Activated CD4-positive, alpha-beta memory T cell treated with anti-CD3 and anti-CD28 coated beads, Interleukin-2, amount 10 ng/mL, durations not matched to agents 7 days and 5 days (primary cell): ENCODE measurements around the gene DAPK3. TPM values are rescaled to one million over a fixed set of nuclear protein-coding genes. Genes with fewer than 3 reads are reported as not detected.
"Not testable (repeated sequence)": the region's sequence is repeated elsewhere in the genome, so short reads cannot be mapped to it uniquely, and the experiment has no call there.

Source experiments
- CTCF ChIA-PET: fragments of 350-600 bp; sonication (Branson Sonifier 250); formaldehyde crosslinking; loops from one replicate; lab custom pipeline; 2021; ENCODE audit warnings: antibody characterized with exemption, inconsistent platforms; lab: Charles Lee
- POLR2A ChIA-PET: fragments of 350-600 bp; sonication (Branson Sonifier 250); formaldehyde crosslinking; loops from one replicate; lab custom pipeline; 2021; ENCODE audit warnings: antibody characterized with exemption; lab: Charles Lee
- DNase-seq: peaks from one replicate; pipeline ENCODE4 v3.0.0-alpha.2; 2020
- H3K27ac Mint-ChIP-seq: one replicate; pipeline ENCODE4 v1.8.0; 2021; ENCODE audit warnings: mild to moderate bottlenecking, mixed read lengths
- H3K27me3 Mint-ChIP-seq: one replicate; pipeline ENCODE4 v1.8.0; 2021; ENCODE audit warnings: mixed read lengths
- H3K36me3 Mint-ChIP-seq: one replicate; pipeline ENCODE4 v1.8.0; 2021; ENCODE audit warnings: low read depth, mixed read lengths
- H3K4me1 Mint-ChIP-seq: one replicate; pipeline ENCODE4 v1.8.0; 2021; ENCODE audit warnings: mixed read lengths
- H3K4me3 Mint-ChIP-seq: one replicate; pipeline ENCODE4 v1.8.0; 2021; ENCODE audit warnings: mild to moderate bottlenecking, mixed read lengths
- H3K9me3 Mint-ChIP-seq: one replicate; pipeline ENCODE4 v1.8.0; 2021; ENCODE audit warnings: mixed read lengths
- total RNA-seq, 2 experiments: library from RNA; stranded (reverse); gene quantifications; one replicate each; pipeline ENCODE4 v1.2.3, GENCODE V29; 2021

The DAPK3 gene
- total RNA-seq, 2 experiments from 2014 or later = 41.3 to 42.7 TPM

DNA sequence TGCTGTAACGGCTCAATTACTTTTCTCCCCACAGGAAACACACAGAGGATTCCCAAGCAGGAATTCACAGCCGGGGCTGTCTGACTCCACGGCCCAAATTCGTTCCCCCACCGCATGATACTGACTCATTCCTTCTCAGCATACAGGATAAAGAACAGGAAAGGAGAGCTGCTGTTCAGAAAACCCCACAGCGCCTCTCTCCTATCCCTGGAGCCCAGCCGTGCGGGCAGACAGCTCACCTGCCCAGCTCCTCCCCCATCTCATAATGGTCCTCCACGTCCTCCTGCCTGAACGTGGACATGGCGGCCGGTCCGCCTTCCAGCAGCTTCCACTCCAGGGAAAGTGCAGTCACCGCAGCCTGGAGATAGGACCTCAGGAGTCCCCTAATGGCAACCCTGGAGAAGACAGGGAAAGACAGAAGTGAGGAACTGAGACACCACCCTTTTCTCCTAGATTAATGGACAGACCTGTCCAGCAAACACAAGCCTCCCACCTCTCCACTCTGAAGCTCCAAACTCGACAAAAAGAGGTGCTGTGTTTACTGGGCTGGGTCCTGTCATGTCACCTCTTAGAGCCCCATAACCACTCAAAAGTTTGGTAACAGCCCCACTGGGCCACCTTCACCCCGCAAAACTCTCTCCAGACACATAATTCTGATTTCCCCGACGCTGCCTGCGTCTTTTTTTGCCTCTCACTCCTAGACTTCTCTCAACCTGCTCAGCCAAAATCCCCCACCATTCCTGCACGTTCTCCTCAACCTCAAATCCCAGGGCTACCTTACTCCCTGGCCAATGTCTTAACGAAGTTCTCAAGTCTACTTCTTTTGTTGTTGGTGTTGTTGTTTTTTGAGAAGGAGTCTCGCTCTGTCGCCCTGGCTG is 1.2 kb downstream of the DAPK3 start:
- POLR2A ChIA-PET = interaction anchor here (0.6 to 5.4 kb wide), 2 partner anchors 13 to 55 kb away, joined by 3 to 122 read pairs; partner anchors contain the start of gene EEF2
- H3K9me3 Mint-ChIP-seq = no peaks in the 10 kb centered on the region
- peak overlapping the region; percentile 90 for H3K4me3 Mint-ChIP-seq
- CTCF ChIA-PET = interaction anchor here (0.6 to 1.8 kb wide), 3 partner anchors 9 to 18 kb away, joined by 3 to 6 read pairs (median 4); partner anchors contain the start of gene EEF2
- no peaks in the 10 kb centered on the region for H3K27me3 Mint-ChIP-seq
- DNase-seq = no peak
- H3K36me3 Mint-ChIP-seq = peaks cover 32% of the 10 kb centered on the region
- peaks cover 29% of the 10 kb centered on the region for H3K4me1 Mint-ChIP-seq
- peak overlapping the region; percentile 77 for H3K27ac Mint-ChIP-seq

DNA sequence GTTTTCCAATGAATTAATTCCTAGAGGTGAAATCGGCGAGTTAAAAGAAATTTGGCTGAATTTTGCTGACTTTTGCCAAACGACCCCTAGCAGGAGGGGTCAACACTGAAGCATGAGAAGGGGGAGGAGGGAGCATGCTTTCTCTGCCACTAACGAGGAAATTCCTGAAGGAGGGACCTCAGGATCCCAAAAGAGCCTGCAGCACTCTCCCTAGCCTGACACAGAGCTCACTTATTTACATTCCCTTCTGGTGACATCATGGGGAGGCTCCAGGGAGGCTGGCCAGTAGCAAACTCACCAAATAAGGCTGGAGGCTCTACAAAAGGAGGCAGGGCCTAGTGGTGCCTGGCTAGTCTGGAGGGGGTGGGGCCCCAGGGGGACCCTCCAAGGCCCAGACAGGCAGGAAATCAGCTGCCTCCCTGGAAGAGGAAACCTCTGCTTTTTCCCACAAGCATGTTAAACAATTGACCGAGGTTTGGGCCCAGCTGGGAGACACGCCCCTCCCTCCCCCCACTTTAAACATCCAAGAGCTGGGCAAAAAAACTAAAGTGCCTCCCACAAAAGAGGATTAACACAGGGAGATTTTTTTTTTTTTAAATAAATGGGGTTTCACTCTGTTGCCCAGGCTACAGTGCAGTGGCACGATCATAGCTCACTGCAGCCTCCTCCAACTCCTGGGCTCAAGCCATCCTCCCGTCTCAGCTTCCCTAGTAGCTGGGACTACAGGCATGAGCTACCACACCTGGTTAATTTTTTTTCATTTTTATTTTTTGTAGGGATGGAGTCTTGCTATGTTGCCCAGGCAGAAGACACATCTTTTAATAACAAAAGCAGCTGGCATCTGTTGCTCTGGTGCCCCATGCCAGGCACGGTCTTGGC is 2.1 kb downstream of the DAPK3 start:
- Mint-ChIP-seq H3K9me3 (no peaks in the 10 kb centered on the region), H3K4me1 (peaks cover 29% of the 10 kb centered on the region), H3K36me3 (peaks cover 34% of the 10 kb centered on the region), H3K4me3 (no peak overlapping the region), H3K27me3 (no peaks in the 10 kb centered on the region), H3K27ac (no peak overlapping the region)
- no peak for DNase-seq
- ChIA-PET POLR2A (interaction anchor here (0.6 to 5.4 kb wide), 2 partner anchors 13 to 54 kb away, joined by 3 to 122 read pairs; partner anchors contain the start of gene EEF2), CTCF (interaction anchor here (1.0 to 1.8 kb wide), 2 partner anchors 17 to 19 kb away, joined by 4 to 6 read pairs; partner anchors contain the start of gene EEF2)

DNA sequence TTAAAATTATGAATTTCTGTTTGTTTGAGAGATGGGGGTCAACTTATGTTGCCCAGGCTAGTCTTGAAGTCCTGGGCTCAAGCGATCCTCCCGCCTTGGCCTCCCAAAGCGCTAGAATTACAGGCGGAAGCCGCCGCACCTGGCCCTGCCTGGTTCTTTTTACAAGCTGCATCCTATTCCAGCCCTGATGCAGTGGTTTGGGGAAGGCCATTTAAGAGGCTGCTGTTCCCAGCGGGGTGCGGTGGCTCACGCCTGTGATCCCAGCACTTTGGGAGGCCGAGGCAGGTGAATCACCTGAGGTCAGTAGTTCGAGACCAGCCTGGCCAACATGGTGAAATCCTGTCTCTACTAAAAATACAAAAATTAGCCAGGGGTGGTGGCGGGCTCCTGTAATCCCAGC is 2.9 kb downstream of the DAPK3 start:
- peaks cover 29% of the 10 kb centered on the region for H3K4me1 Mint-ChIP-seq
- not testable (repeated sequence) for H3K4me3 Mint-ChIP-seq, H3K27me3 Mint-ChIP-seq, H3K27ac Mint-ChIP-seq, H3K9me3 Mint-ChIP-seq, DNase-seq
- ChIA-PET POLR2A (interaction anchor here (5.4 kb wide), 1 partner anchor 14 kb away, joined by 122 read pairs; the partner anchor contains the start of gene EEF2), CTCF (interaction anchor here (1.8 kb wide), 1 partner anchor 20 kb away, joined by 6 read pairs; no protein-coding TSS in a partner anchor)
- peaks cover 34% of the 10 kb centered on the region for H3K36me3 Mint-ChIP-seq

DNA sequence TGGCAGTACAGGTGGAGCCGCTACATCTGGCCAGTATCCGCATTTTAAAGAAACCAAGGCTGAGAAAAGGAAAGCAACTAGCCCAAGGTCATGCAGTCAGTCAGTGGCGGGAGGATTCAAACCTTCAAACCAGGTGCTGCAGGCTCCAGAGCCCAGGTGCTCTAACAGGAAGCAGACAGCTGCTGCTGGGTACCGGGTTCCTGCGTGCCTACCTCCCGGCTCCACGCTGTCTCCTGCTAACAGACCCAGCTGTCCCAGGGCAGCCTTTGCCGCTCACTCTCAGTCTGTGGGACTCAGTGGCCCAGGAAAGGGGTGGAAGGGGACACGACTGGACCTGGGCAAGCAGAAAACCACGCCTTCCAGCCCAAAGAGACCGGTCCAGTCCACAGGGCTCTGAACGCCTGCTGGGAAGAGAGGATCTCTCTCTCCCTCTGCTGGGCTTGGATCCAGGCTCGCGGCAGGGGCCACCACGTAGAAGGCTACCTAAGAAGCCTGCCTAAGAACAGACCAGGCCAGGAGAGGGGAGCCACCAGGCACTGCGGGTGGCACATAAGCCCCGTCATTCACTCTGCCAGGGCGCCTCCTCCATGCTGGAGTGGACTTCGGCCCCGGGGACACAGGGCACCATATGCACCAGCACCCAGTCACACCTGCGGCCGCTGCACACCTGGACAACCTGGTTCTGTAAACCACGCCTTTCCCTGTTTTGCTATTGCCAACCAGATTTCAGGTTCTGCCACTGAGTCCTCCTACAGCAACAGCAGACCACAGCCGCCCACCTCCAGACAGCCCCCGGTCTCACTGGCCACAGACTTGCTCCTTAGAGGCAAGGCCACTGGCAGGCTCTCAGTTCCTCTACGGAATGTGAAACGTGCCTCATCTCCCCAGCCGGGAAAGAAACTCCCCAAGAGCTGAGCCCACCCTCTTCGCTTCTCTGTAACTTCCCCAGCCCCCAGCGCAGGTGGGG is 4.6 kb downstream of the DAPK3 start:
- H3K27me3 Mint-ChIP-seq = no peaks in the 10 kb centered on the region
- no peak for DNase-seq
- ChIA-PET POLR2A (no interaction called here), CTCF (no interaction called here)
- no peak overlapping the region for H3K27ac Mint-ChIP-seq
- no peak overlapping the region for H3K4me3 Mint-ChIP-seq
- peaks cover 34% of the 10 kb centered on the region for H3K36me3 Mint-ChIP-seq
- peaks cover 27% of the 10 kb centered on the region for H3K4me1 Mint-ChIP-seq
- H3K9me3 Mint-ChIP-seq = no peaks in the 10 kb centered on the region

DNA sequence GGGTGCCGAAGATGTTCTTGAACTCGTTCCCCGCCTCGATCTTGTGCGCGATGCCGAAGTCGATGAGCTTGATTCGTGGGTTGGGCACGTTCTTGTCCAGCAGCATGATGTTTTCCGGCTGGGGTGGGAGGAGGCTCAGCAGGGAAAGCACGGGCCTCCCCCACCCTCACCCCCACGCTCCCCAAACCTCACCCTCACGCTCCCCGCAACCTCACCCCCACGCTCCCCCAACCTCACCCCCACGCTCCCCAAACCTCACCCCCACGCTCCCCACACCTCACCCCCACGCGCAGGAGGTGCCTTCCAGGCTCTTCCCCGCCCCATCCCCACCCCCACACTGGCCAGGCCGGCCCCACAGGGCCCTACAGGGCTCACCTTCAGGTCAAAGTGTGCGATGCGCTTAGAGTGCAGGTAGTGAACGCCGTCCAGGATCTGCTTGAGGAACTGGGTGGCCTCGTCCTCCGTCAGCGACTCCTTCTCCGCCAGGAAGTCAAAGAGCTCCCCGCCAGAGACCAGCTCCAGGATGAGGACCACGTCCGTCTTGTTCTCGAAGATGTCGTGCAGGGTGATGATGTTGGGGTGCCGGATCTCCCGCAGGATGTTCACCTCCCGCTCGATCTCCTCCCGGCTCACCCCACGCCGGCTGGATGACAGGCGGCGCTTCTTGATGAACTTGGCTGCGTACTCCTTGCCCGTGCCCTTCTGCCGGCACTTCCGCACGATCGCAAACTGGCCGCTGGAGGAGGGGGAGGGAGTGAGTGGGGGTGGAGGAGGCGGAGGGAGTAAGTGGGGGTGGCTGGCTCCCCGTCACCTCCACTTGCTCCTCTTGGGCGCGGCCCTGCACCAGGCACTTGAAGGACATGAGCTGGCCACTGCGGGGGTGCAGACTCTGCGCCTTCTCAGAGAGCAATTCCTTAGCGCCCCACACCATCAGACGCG is 6.4 kb downstream of the DAPK3 start:
- DNase-seq = no peak
- H3K27ac Mint-ChIP-seq = no peak overlapping the region
- peaks cover 11% of the 10 kb centered on the region for H3K4me1 Mint-ChIP-seq
- peaks cover 31% of the 10 kb centered on the region for H3K36me3 Mint-ChIP-seq
- CTCF ChIA-PET = no interaction called here
- no peaks in the 10 kb centered on the region for H3K9me3 Mint-ChIP-seq
- no peaks in the 10 kb centered on the region for H3K27me3 Mint-ChIP-seq
- H3K4me3 Mint-ChIP-seq = no peak overlapping the region
- POLR2A ChIA-PET = no interaction called here

DNA sequence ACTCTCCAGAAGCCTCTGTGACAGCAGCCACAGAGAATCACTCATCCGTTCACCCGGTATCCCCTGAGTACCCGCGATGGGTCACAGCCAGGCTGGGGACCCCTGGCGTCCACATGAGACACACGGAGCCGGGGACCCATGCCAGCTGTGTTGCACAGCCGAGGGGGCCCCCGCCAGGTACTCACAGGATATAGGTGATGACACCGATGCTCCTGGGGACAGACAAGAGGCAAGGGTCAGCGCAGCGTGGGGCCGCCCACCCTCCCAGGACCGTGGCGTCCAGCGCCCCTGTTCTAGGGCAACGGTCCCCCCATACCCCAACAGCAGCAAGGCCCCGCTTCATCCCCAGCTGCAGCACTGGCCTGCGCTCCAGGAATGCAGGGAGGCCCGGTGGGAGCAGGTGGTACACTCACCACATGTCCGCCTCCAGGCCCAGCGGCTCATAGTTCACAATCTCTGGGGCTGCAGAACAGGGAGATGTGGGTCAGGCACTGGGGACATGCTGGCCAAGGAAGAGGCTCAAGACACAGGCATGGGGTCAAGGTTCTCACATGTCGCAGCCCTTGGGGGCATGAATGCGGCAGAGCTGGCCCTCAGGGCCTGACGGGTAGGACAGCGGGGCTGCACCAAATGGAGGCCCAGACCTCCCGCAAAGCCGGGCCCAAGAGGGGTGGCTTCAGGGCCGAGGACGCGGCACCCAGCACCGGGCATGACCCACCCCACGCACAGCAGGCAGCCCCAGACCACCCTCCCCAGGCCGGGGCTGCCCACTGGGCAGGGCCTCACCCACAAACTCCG is 7.2 kb downstream of the DAPK3 start:
- CTCF ChIA-PET = no interaction called here
- H3K4me3 Mint-ChIP-seq = no peak overlapping the region

DNA sequence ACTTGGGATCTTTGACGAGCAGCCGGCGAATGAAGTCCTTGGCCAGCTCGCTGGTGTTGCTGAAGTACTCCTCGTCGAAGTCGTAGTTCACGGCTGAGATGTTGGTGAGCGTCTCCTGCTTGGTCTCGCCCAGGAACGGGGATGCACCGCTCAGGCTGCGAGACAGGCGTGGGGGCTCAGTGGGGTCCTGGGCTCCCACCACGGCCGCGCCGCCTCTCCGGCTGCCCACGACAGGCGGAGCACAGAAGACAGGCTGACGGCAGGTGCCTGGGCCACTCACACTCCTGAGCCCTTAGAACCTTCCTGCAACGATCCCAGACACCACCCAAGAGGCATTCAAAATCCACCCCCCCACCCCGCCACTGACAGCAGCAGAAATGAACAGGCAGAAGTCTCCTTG is 9.9 kb downstream of the DAPK3 start:
- Mint-ChIP-seq H3K9me3 (no peaks in the 10 kb centered on the region), H3K27ac (no peak overlapping the region), H3K27me3 (no peaks in the 10 kb centered on the region), H3K4me3 (no peak overlapping the region), H3K4me1 (no peaks in the 10 kb centered on the region), H3K36me3 (peaks cover 18% of the 10 kb centered on the region)
- POLR2A ChIA-PET = no interaction called here
- CTCF ChIA-PET = no interaction called here
- DNase-seq = no peak

More for the DNA sequence above, 7.2 kb downstream of the DAPK3 start:
- no peak for DNase-seq
- Mint-ChIP-seq H3K4me1 (peaks cover 3% of the 10 kb centered on the region), H3K27ac (no peak overlapping the region), H3K36me3 (peaks cover 25% of the 10 kb centered on the region), H3K27me3 (no peaks in the 10 kb centered on the region), H3K9me3 (no peaks in the 10 kb centered on the region)
- POLR2A ChIA-PET = no interaction called here

DNA sequence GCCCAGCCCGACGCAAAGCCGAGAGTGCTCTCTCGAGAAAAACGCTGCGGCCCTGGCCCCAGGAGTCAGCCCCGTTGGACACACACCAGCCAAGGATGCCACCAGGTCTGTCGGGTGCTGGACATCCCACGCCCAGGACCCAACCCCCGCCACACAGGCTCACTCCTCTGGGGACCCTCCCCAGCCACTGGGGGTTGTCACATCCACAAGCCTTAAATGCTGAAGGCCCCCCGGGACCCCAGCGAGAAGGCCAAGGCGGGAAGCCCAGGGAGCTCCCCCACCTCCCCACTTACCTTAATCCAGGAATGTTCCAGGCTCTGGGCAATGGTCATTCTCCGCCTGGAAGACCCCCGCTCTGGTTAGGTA is 11.2 kb downstream of the DAPK3 start:
- no peak overlapping the region for H3K27ac Mint-ChIP-seq
- ChIA-PET CTCF (no interaction called here), POLR2A (no interaction called here)
- no peaks in the 10 kb centered on the region for H3K9me3 Mint-ChIP-seq
- no peaks in the 10 kb centered on the region for H3K27me3 Mint-ChIP-seq
- no peak overlapping the region for H3K4me3 Mint-ChIP-seq
- DNase-seq = no peak
- H3K36me3 Mint-ChIP-seq = peaks cover 11% of the 10 kb centered on the region
- no peaks in the 10 kb centered on the region for H3K4me1 Mint-ChIP-seq

DNA sequence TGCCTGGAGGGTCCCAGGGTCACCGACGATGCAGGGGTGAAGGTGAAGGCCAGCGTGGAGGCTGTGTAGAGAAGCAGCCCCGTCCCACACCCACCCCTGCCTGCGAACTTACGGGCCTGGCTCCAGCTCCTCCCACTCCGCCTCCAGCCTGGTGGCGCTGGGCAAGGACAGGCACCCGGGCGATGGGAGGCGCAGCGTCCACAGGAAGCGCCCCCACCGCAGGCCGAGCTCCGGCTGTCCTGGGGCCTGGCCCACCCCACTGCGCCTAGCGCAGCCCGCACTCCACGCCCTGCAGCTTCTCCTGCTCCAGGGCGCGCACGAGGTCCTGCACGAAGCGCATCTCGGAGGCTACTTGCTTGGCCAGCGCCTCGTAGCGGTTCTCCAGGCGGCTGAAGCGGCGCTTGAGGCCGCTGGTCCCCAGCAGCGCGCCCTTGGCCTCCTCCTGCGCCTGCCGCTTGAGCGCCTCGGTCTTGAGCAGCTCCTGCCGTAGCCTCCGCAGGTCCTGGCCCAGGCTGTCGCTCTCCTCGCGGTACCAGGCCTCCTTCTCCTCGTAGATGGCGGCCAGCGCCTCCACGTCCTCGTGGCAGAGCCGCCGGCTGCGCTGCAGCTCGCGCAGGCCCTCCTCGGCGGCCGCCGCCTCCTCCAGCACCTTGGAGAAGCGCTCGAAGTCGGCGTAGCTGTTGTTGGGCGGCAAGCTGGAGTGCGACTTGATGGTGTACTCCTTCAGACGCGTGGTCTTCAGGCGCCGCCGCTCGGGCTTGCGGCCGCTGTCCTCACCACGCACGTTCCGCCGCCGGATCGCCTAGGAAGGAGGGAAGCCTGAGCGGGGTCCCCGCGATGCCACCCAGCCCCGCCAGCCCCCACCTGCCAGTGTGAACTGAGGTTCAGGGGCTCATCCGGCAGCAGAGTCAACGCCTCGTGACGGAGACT is 11.8 kb downstream of the DAPK3 start:
- H3K9me3 Mint-ChIP-seq = no peaks in the 10 kb centered on the region
- no peak overlapping the region for H3K27ac Mint-ChIP-seq
- CTCF ChIA-PET = no interaction called here
- H3K27me3 Mint-ChIP-seq = no peaks in the 10 kb centered on the region
- no peak overlapping the region for H3K4me3 Mint-ChIP-seq
- DNase-seq = no peak
- POLR2A ChIA-PET = no interaction called here
- no peaks in the 10 kb centered on the region for H3K4me1 Mint-ChIP-seq
- peaks cover 8% of the 10 kb centered on the region for H3K36me3 Mint-ChIP-seq

DNA sequence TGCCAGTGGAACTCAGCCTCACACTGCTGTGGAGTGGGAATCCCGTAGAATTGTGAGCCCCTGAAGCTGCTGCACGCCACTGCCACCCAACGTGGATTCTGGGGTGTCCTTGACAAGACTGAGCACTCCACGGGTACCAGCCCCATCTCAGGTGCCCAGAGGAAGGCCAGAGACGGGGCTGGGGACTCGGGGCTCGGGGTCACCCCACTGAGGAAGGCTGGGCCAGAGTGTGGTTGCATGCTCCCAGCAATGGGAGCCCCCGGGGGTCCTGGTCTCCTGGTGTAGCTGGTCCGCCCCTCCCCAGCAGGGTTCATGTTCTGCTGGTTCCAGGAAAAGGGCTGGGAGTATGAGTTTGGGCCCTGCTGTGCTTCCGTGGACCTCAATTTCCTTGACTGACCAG is 15.2 kb downstream of the DAPK3 start:
- POLR2A ChIA-PET = interaction anchor here (1.0 kb wide), 1 partner anchor 15 kb away, joined by 3 read pairs; the partner anchor contains the start of gene DAPK3
- Mint-ChIP-seq H3K4me1 (no peaks in the 10 kb centered on the region), H3K4me3 (no peak overlapping the region), H3K36me3 (peaks cover 6% of the 10 kb centered on the region), H3K27ac (no peak overlapping the region), H3K9me3 (no peaks in the 10 kb centered on the region), H3K27me3 (peaks cover 6% of the 10 kb centered on the region)
- CTCF ChIA-PET = no interaction called here
- no peak for DNase-seq
